Panc1 (cell line): ENCODE results near the gene PHRF1. TPM values are rescaled to one million over a fixed set of nuclear protein-coding genes. Genes with fewer than 3 reads are reported as not detected.

Experiments used
- ATAC-seq: fragments of 200-7000 bp; cut with Tn5 transposase; 2 replicates; pipeline ENCODE4 v1.9.1; 2020; ENCODE audit warnings: mild to moderate bottlenecking, moderate library complexity
- BruUV-seq: library from RNA; stranded (reverse); fragments of 400-500 nt; replicated peaks from 2 replicates; lab custom pipeline; 2021; lab: Mats Ljungman, UMichigan
- CTCF ChIA-PET: fragments of 300-600 bp; sonication (Branson Sonifier 250); formaldehyde crosslinking; loops from one replicate; lab custom pipeline; 2022; ENCODE audit warnings: antibody characterized with exemption; lab: Charles Lee
- POLR2A ChIA-PET: fragments of 300-600 bp; sonication (Branson Sonifier 250); formaldehyde crosslinking; loops from one replicate; lab custom pipeline; 2022; ENCODE audit warnings: antibody characterized with exemption; lab: Charles Lee
- DNase-seq: peaks from one replicate; pipeline ENCODE4 v3.0.0-alpha.2; 2010; ENCODE audit warnings: low read depth, low spot score
- H3K27ac ChIP-seq: 2 replicates; pipeline ENCODE4 v1.5.1; 2011; ENCODE audit warnings: mild to moderate bottlenecking, low read length, inconsistent platforms
- H3K27me3 ChIP-seq: fragments of 200-500 bp; sonication (Bioruptor generic); 2 replicates; pipeline ENCODE4 v1.6.0; 2014; ENCODE audit warnings: low read length, inconsistent platforms; ENCODE audit not compliant: control insufficient read depth, insufficient read depth
- H3K36me3 ChIP-seq: fragments of 200-500 bp; sonication (Bioruptor generic); 2 replicates; pipeline ENCODE4 v1.5.1; 2014; ENCODE audit warnings: inconsistent platforms, mild to moderate bottlenecking, low read length, moderate library complexity; ENCODE audit not compliant: control insufficient read depth, insufficient read depth
- H3K4me1 ChIP-seq: 2 replicates; pipeline ENCODE4 v1.5.1; 2011; ENCODE audit warnings: inconsistent platforms, mild to moderate bottlenecking, low read length, moderate library complexity; ENCODE audit not compliant: control insufficient read depth, insufficient read depth
- H3K4me3 ChIP-seq, 2 experiments: 2 replicates each; pipeline ENCODE4 v1.5.1; 2011 to 2012; ENCODE audit warnings: low read depth in 2 of 2, low read length in 2 of 2, mild to moderate bottlenecking in 2 of 2, inconsistent platforms in 1 of 2, moderate library complexity in 1 of 2
- H3K9me3 ChIP-seq: fragments of 200-500 bp; sonication (Bioruptor generic); 2 replicates; pipeline ENCODE4 v1.5.1; 2014; ENCODE audit warnings: low read depth, mild to moderate bottlenecking, inconsistent platforms, low read length, moderate library complexity; ENCODE audit not compliant: control insufficient read depth, insufficient read depth
- CTCF ChIP-seq: fragments of 450-650 bp; IDR thresholded peaks from 2 replicates; pipeline ENCODE4 v1.5.1; 2017; ENCODE audit warnings: mild to moderate bottlenecking
- POLR2AphosphoS5 ChIP-seq: IDR thresholded peaks from 2 replicates; pipeline ENCODE4 v1.6.1; 2012; ENCODE audit warnings: mild to moderate bottlenecking, low read depth, low read length, moderate library complexity
- REST ChIP-seq, 2 experiments: IDR thresholded peaks; 2 replicates each; pipeline ENCODE4 v1.6.1; 2011 to 2012; ENCODE audit warnings: low read depth in 2 of 2, control low read depth in 1 of 2, low read length in 1 of 2, mild to moderate bottlenecking in 1 of 2, moderate library complexity in 1 of 2; ENCODE audit not compliant: insufficient read depth in 1 of 2
- SIN3A ChIP-seq: IDR thresholded peaks from 2 replicates; pipeline ENCODE4 v1.6.1; 2012; ENCODE audit warnings: low read depth, mild to moderate bottlenecking, low read length, moderate library complexity, borderline replicate concordance; ENCODE audit not compliant: insufficient read depth
- TCF7L2 ChIP-seq: IDR thresholded peaks from 2 replicates; pipeline ENCODE4 v1.6.1; 2011; ENCODE audit warnings: mild to moderate bottlenecking, low read depth, low read length, inconsistent platforms
- in situ Hi-C: cut with HindIII; loops from 2 replicates; pipeline ENCODE4 v1.10.0; 2016; ENCODE audit warnings: low sequenced_read_pairs, low pct_unique_long_range_greater_than_20kb
- intact Hi-C: fragments of 100-400 bp; cut with micrococcal nuclease; formaldehyde crosslinking; loops from one replicate; pipeline ENCODE4 v1.10.0; 2022; ENCODE audit not compliant: unreplicated experiment
- total RNA-seq: library from RNA; stranded (reverse); gene quantifications from one replicate; pipeline ENCODE4 v1.2.1, GENCODE V29; 2021; ENCODE audit not compliant: unreplicated experiment

The PHRF1 gene
- total RNA-seq, 1 experiment from 2014 or later, result 90.6 TPM

GRCh38 chr11:639332-639955, 63.2 kb downstream of the PHRF1 start:
- no peak for DNase-seq
- intact Hi-C loops, result no loop called here
- in situ Hi-C loops, result no loop called here
- Histone ChIP-seq H3K4me3 (no peak overlapping the region), H3K4me1 (peaks cover 21% of the 10 kb centered on the region), H3K27me3 (no peaks in the 10 kb centered on the region), H3K27ac (no peak overlapping the region), H3K9me3 (no peaks in the 10 kb centered on the region), H3K36me3 (no peaks in the 10 kb centered on the region)
- ChIA-PET CTCF (no interaction called here), POLR2A (interaction anchor here (0.7 kb wide), 1 partner anchor 55 kb away, joined by 4 read pairs; no protein-coding TSS in a partner anchor)
- ATAC-seq, result no peak
- TF ChIP-seq SIN3A (no peak), CTCF (no peak), REST (IDR thresholded peaks at IDR 0.05; ENCODE audit: insufficient read depth in 1 of 2, low read depth in 2 of 2, low read length in 1 of 2) (no peak)
- BruUV-seq, result no TSS peak

DNA sequence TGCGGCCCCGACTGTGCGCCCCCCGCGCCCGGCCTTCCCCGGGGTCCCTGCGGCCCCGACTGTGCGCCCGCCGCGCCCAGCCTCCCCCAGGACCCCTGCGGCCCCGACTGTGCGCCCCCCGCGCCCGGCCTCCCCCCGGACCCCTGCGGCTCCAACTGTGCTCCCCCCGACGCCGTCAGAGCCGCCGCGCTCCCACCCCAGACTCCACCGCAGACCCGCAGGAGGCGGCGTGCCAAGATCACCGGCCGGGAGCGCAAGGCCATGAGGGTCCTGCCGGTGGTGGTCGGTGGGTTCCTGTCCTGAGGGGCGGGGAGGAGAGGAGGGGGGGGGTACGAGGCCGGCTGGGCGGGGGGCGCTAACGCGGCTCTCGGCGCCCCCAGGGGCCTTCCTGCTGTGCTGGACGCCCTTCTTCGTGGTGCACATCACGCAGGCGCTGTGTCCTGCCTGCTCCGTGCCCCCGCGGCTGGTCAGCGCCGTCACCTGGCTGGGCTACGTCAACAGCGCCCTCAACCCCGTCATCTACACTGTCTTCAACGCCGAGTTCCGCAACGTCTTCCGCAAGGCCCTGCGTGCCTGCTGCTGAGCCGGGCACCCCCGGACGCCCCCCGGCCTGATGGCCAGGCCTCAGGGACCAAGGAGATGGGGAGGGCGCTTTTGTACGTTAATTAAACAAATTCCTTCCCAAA, 63.9 kb downstream of the PHRF1 start:
- peaks cover 21% of the 10 kb centered on the region for H3K4me1 ChIP-seq
- DNase-seq (no peak), ATAC-seq (no peak)
- H3K27ac ChIP-seq, result no peak overlapping the region
- no peaks in the 10 kb centered on the region for H3K36me3 ChIP-seq
- H3K9me3 ChIP-seq, result no peaks in the 10 kb centered on the region
- in situ Hi-C loops (no loop called here), intact Hi-C loops (no loop called here)
- BruUV-seq, result no TSS peak
- POLR2A ChIA-PET, result no interaction called here
- no peaks in the 10 kb centered on the region for H3K27me3 ChIP-seq
- TF ChIP-seq POLR2AphosphoS5 (no peak), CTCF (no peak), TCF7L2 (no peak), REST (IDR thresholded peaks at IDR 0.05; ENCODE audit: insufficient read depth in 1 of 2, low read depth in 2 of 2, low read length in 1 of 2) (no peak), SIN3A (no peak)
- no peak overlapping the region for H3K4me3 ChIP-seq
- CTCF ChIA-PET, result no interaction called here
